Glutamatergic neuron (in vitro differentiated cells): ENCODE results near the gene EPHA7. TPM values are rescaled to one million over a fixed set of nuclear protein-coding genes. Genes with fewer than 3 reads are reported as not detected.

Experiments
- DNase-seq: peaks from one replicate; pipeline ENCODE4 v3.0.0; 2022
- H3K27ac Mint-ChIP-seq: one replicate; pipeline ENCODE4 v1.8.0; 2020; ENCODE audit warnings: mild to moderate bottlenecking, mixed read lengths, inconsistent platforms; ENCODE audit not compliant: unreplicated experiment
- H3K27me3 Mint-ChIP-seq: one replicate; pipeline ENCODE4 v1.8.0; 2020; ENCODE audit warnings: mild to moderate bottlenecking, moderate library complexity, mixed read lengths, inconsistent platforms; ENCODE audit not compliant: unreplicated experiment
- H3K36me3 Mint-ChIP-seq: one replicate; pipeline ENCODE4 v1.8.0; 2020; ENCODE audit warnings: mild to moderate bottlenecking, mixed read lengths, inconsistent platforms; ENCODE audit not compliant: unreplicated experiment
- H3K4me1 Mint-ChIP-seq: one replicate; pipeline ENCODE4 v1.8.0; 2020; ENCODE audit warnings: mild to moderate bottlenecking, low read depth, mixed read lengths, inconsistent platforms; ENCODE audit not compliant: unreplicated experiment
- H3K4me3 Mint-ChIP-seq: one replicate; pipeline ENCODE4 v1.8.0; 2020; ENCODE audit warnings: mild to moderate bottlenecking, mixed read lengths, inconsistent platforms; ENCODE audit not compliant: unreplicated experiment
- H3K9me3 Mint-ChIP-seq: one replicate; pipeline ENCODE4 v1.8.0; 2020; ENCODE audit warnings: mild to moderate bottlenecking, moderate library complexity, mixed read lengths, inconsistent platforms; ENCODE audit not compliant: unreplicated experiment
- CTCF ChIP-seq: fragments of 200-600 bp; sonication (generic); IDR thresholded peaks from one replicate; pipeline ENCODE4 v1.5.0; 2021; ENCODE audit not compliant: partially characterized antibody, unreplicated experiment
- total RNA-seq: library from RNA; stranded (reverse); fragmentation: NEBNext Ultra II Directional; extraction: Animal tissue kit (Norgen Biotek cat#: 25700); gene quantifications from one replicate; pipeline ENCODE4 v1.2.1, GENCODE V29; 2021; ENCODE audit not compliant: unreplicated experiment

The EPHA7 gene
- total RNA-seq, 1 donor from 2014 or later = 3.6 TPM

DNA sequence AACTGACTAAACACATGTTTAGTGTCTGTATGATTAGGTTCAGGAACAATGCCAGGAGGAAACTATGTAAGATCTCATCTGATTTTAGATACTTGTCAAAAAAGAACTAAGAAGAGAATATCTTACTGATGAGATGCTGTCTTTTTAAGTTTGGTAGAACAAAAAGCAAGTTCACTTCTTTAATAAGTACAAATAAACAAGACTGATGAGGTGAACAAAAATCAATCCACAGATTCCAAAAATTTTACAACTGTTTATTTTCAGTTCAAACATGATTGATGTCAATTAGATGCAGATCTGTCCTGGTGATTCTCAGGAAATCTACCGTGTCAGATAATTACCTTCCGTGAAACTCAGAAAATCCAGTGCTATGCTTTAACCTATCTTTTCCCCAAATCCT, 24.9 kb downstream of the EPHA7 start:
- H3K27me3 Mint-ChIP-seq = no peaks in the 10 kb centered on the region
- no peaks in the 10 kb centered on the region for H3K36me3 Mint-ChIP-seq
- H3K4me1 Mint-ChIP-seq = peaks cover 5% of the 10 kb centered on the region
- TF ChIP-seq CTCF = no peak
- DNase-seq = no peak
- H3K4me3 Mint-ChIP-seq = no peak overlapping the region
- no peaks in the 10 kb centered on the region for H3K9me3 Mint-ChIP-seq
- H3K27ac Mint-ChIP-seq = no peak overlapping the region

DNA sequence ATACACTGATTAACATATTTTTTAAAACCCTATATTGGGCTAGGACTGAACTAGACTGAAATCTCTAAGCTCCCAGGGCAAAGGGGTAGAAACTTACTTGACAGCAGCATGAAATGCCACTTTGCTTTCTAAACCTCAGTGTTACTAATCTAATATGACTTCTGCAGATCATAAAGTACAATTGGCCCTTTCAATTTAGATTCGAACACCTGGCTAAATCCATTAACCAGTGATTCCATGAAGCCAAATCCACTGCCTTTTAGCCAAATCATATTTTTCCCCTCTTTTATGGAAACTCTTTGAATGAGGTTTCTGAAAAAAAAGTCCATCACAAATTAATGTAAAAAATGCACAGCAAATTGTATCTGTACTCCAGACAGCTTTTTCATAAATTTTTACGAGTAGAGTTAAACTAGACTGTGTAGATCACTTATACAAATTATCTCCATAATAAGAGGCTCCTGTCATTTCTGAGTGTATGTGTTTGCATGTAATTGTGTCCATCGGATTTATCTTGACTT, 25.7 kb downstream of the EPHA7 start:
- H3K4me3 Mint-ChIP-seq = no peak overlapping the region
- H3K27ac Mint-ChIP-seq = no peak overlapping the region
- no peak for DNase-seq
- H3K27me3 Mint-ChIP-seq = peaks cover 3% of the 10 kb centered on the region
- no peaks in the 10 kb centered on the region for H3K36me3 Mint-ChIP-seq
- TF ChIP-seq CTCF = no peak
- peaks cover 2% of the 10 kb centered on the region for H3K9me3 Mint-ChIP-seq
- peaks cover 5% of the 10 kb centered on the region for H3K4me1 Mint-ChIP-seq

DNA sequence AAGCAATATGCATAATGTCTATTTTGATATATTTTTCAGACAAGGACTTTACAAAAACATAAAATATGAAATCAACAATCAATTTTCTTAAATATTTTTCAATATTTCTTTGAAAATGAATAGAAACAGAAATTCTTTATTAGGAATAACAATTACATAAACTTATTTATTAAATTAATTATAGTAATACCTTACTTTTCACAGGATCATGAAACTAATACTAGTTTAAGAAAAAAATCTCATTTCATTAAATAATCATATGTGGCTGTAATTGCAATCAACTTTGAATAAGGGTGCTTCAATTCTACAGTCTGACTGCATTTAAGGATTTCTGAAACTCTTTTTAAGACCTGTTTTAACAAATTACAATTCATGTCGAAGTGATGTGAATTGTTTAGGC, 26.6 kb downstream of the EPHA7 start:
- TF ChIP-seq CTCF = no peak
- no peaks in the 10 kb centered on the region for H3K36me3 Mint-ChIP-seq
- no peak for DNase-seq
- peaks cover 3% of the 10 kb centered on the region for H3K27me3 Mint-ChIP-seq
- peaks cover 2% of the 10 kb centered on the region for H3K9me3 Mint-ChIP-seq
- H3K4me3 Mint-ChIP-seq = no peak overlapping the region
- no peak overlapping the region for H3K27ac Mint-ChIP-seq
- peaks cover 5% of the 10 kb centered on the region for H3K4me1 Mint-ChIP-seq

DNA sequence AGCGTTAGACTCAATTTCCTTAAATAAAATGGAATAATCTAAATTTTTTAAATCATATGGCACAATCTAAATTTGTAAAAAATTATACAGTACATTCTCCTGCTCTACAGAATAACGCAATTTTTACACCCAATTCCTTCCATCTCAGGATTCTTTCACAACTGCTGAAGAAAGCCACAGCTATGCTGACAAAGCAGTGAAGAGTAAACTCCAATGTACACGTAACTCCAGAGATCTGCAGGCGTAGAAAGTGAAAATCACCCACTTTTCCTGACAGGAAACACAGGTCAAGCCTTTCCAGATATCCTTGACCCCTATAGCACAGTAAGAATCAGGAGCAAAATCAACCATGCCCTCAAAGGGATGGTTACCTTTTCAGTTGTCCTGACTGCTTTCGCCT, 27.4 kb downstream of the EPHA7 start:
- Mint-ChIP-seq H3K4me3 (no peak overlapping the region), H3K27me3 (peaks cover 3% of the 10 kb centered on the region), H3K27ac (no peak overlapping the region), H3K4me1 (peaks cover 5% of the 10 kb centered on the region), H3K9me3 (peaks cover 2% of the 10 kb centered on the region), H3K36me3 (no peaks in the 10 kb centered on the region)
- no peak for TF ChIP-seq CTCF
- DNase-seq = no peak

DNA sequence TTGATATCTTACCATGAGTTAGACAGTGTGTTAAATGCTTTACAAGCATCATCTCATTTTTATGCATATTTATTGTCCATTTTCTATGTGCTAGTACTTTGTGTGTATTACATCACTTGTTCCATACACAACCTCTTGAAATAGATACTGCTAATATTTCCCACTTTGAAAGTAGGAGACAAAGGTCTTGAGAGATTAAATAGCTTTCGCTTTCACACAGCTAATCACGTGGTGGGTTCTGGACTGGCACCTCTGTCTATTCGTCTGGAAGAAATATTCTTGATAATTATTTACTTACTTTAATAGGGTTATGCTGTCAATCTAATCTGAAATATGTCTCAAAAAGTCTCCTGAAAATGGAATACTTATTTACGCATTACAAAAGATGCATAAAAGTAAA, 30.2 kb downstream of the EPHA7 start:
- Mint-ChIP-seq H3K4me3 (no peak overlapping the region), H3K4me1 (no peaks in the 10 kb centered on the region), H3K36me3 (no peaks in the 10 kb centered on the region), H3K9me3 (peaks cover 2% of the 10 kb centered on the region), H3K27me3 (peaks cover 3% of the 10 kb centered on the region), H3K27ac (no peak overlapping the region)
- DNase-seq = no peak
- TF ChIP-seq CTCF = no peak
